ENCODE data around the gene RAB34.

DNA sequence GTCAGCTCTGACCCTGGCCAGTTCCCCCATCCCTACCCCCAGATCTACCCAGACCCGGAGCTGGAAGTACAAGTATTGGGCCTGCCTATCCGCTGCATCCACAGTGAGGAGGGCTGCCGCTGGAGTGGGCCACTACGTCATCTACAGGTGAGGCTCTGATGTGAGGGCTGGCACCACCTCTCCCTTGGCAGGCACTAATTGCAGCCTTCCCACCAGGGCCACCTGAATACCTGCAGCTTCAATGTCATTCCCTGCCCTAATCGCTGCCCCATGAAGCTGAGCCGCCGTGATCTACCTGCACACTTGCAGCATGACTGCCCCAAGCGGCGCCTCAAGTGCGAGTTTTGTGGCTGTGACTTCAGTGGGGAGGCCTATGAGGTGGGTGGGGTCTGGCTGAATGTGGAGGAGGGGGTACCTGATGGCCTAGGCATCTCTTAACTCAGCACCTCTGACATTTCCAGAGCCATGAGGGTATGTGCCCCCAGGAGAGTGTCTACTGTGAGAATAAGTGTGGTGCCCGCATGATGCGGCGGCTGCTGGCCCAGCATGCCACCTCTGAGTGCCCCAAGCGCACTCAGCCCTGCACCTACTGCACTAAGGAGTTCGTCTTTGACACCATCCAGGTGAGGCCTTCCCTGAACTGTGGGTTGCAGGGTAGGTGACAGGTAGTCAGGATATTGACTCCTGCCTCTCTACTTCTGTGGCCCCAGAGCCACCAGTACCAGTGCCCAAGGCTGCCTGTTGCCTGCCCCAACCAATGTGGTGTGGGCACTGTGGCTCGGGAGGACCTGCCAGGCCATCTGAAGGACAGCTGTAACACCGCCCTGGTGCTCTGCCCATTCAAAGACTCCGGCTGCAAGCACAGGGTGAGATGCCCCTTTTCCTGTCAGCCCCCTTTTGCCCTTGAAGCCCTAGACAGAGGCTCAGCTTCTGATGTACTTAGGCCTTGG, 30.4 kb upstream of the RAB34 start:
- TF ChIP-seq POLR2A (IDR thresholded peaks at IDR 0.05; ENCODE audit: low read depth, low read length): no peak
- TF ChIP-seq POLR2AphosphoS5 (IDR thresholded peaks at IDR 0.05; ENCODE audit: low read depth, low read length): no peak
